Endothelial cell of umbilical vein (primary cell): Measurements from ENCODE around the gene B9D2. TPM values are rescaled to one million over a fixed set of nuclear protein-coding genes. Genes with fewer than 3 reads are reported as not detected.

Experiments
- BruUV-seq: library from RNA; stranded (reverse); fragments of 400-500 nt; replicated peaks from 2 replicates; lab custom pipeline; 2021; lab: Mats Ljungman, UMichigan
- CTCF ChIA-PET: fragments of 300-600, 350-600 bp; sonication (Branson Sonifier 250); formaldehyde crosslinking; loops from one replicate; lab custom pipeline; 2021; ENCODE audit warnings: antibody characterized with exemption, inconsistent platforms; lab: Charles Lee
- POLR2A ChIA-PET: fragments of 300-600, 350-600 bp; sonication (Branson Sonifier 250); formaldehyde crosslinking; loops from one replicate; lab custom pipeline; 2021; ENCODE audit warnings: antibody characterized with exemption, inconsistent platforms; lab: Charles Lee
- DNase-seq: peaks from one replicate; pipeline ENCODE4 v3.0.0-alpha.2; 2011; ENCODE audit warnings: low read depth, low spot score
- FAIRE-seq: peaks from 2 replicates; lab custom pipeline; 2011; peaks lifted over from hg19 to GRCh38; lab: Jason Lieb, UNC
- H2AFZ ChIP-seq: 2 replicates; pipeline ENCODE4 v1.6.0; 2012; ENCODE audit warnings: low read depth, low read length, control low read depth, inconsistent platforms
- H3K27ac ChIP-seq: 2 replicates; pipeline ENCODE4 v1.5.1; 2011; ENCODE audit warnings: low read depth, mild to moderate bottlenecking, control low read depth, low read length, moderate library complexity; ENCODE audit not compliant: insufficient read depth
- H3K27me3 ChIP-seq, 2 experiments: 2 replicates each; pipeline versions ENCODE4 v1.6.0 to v1.6.1; 2011; ENCODE audit warnings: low read length in 2 of 2, mixed read lengths in 1 of 2; ENCODE audit not compliant: control insufficient read depth in 2 of 2, insufficient read depth in 2 of 2
- H3K36me3 ChIP-seq, 2 experiments: 2 replicates in 1 of 2; 3 replicates in 1 of 2; pipeline ENCODE4 v1.5.1; 2011; ENCODE audit warnings: low read length in 2 of 2, mild to moderate bottlenecking in 1 of 2, moderate library complexity in 1 of 2; ENCODE audit not compliant: control insufficient read depth in 2 of 2, insufficient read depth in 2 of 2; ENCODE audit errors: extremely low read depth in 1 of 2
- H3K4me1 ChIP-seq: 3 replicates; pipeline ENCODE4 v1.5.1; 2011; ENCODE audit warnings: mild to moderate bottlenecking, low read length; ENCODE audit not compliant: control insufficient read depth, insufficient read depth; ENCODE audit errors: extremely low read depth
- H3K4me2 ChIP-seq: 2 replicates; pipeline ENCODE4 v1.6.1; 2011; ENCODE audit warnings: low read length, control low read depth, mixed read lengths; ENCODE audit not compliant: insufficient read depth
- H3K4me3 ChIP-seq, 3 experiments: fragments of 200-600 bp in 1 of 3; sonication (generic), shearing (Covaris generic) in 1 of 3; replicated peaks in 1 of 3; 2 replicates each; pipeline ENCODE4 v1.5.1; 2011 to 2016; ENCODE audit warnings: control low read depth in 3 of 3, low read length in 3 of 3, mild to moderate bottlenecking in 2 of 3, inconsistent platforms in 1 of 3, low read depth in 1 of 3, moderate library complexity in 1 of 3; ENCODE audit not compliant: insufficient read depth in 1 of 3
- H3K79me2 ChIP-seq: 2 replicates; pipeline ENCODE4 v1.6.0; 2012; ENCODE audit warnings: low read length, inconsistent platforms; ENCODE audit not compliant: control insufficient read depth, insufficient read depth
- H3K9ac ChIP-seq: replicated peaks from 2 replicates; pipeline ENCODE3; 2011; ENCODE audit warnings: low read length, control low read depth; ENCODE audit not compliant: insufficient read depth; ENCODE audit errors: extremely low read depth
- H3K9me1 ChIP-seq: replicated peaks from 3 replicates; pipeline ENCODE4 v1.6.0; 2011; ENCODE audit warnings: mild to moderate bottlenecking, low read length; ENCODE audit not compliant: control insufficient read depth, insufficient read depth; ENCODE audit errors: extremely low read depth
- H3K9me3 ChIP-seq: replicated peaks from 2 replicates; pipeline ENCODE4 v1.5.1; 2012; ENCODE audit warnings: low read length, inconsistent platforms; ENCODE audit not compliant: control insufficient read depth, insufficient read depth
- H4K20me1 ChIP-seq: replicated peaks from 2 replicates; pipeline ENCODE3; 2011; ENCODE audit warnings: mild to moderate bottlenecking, low read length; ENCODE audit not compliant: control insufficient read depth, insufficient read depth; ENCODE audit errors: extremely low read depth
- FOS ChIP-seq: IDR thresholded peaks from 2 replicates; pipeline ENCODE4 v1.6.1; 2011; ENCODE audit warnings: mild to moderate bottlenecking, low read length, moderate library complexity, borderline replicate concordance; ENCODE audit not compliant: insufficient read depth
- GATA2 ChIP-seq: IDR thresholded peaks from 2 replicates; pipeline ENCODE4 v1.7.0; 2011; ENCODE audit warnings: low read depth, mild to moderate bottlenecking, moderate library complexity, mixed read lengths, low read length; ENCODE audit not compliant: insufficient read length, insufficient read depth
- JUN ChIP-seq: IDR thresholded peaks from 2 replicates; pipeline ENCODE4 v1.6.1; 2011; ENCODE audit warnings: borderline replicate concordance, low read depth; ENCODE audit not compliant: insufficient read length, insufficient read depth
- MYC ChIP-seq: IDR thresholded peaks from one replicate; pipeline ENCODE4 v1.6.1; 2011; ENCODE audit warnings: mild to moderate bottlenecking, low read depth, low read length
- POLR2AphosphoS5 ChIP-seq: IDR thresholded peaks from 2 replicates; pipeline ENCODE4 v1.6.1; 2012; ENCODE audit warnings: low read depth, mild to moderate bottlenecking, control low read depth, low read length, moderate library complexity; ENCODE audit not compliant: insufficient read depth
- dilution Hi-C: fragments of 300-500 bp; cut with MboI; formaldehyde crosslinking; loops from one replicate; pipeline ENCODE4 v1.15.0; 2019; ENCODE audit warnings: low sequenced_read_pairs; ENCODE audit not compliant: extremely low pct_ligation_motif_present
- intact Hi-C: fragments of 100-400 bp; cut with micrococcal nuclease; formaldehyde crosslinking; loops from one replicate; pipeline ENCODE4 v1.10.0; 2022
- polyA plus RNA-seq, 4 experiments: library from polyadenylated mRNA; depleted of rRNA in 3 of 4; stranded (reverse) in 3 of 4; unstranded in 1 of 4; fragments of >200 nt; gene quantifications; 2 replicates each; pipeline versions ENCODE4 v1.2.1 to v1.2.3, GENCODE V29; 2011 to 2012; ENCODE audit warnings: missing spikeins in 1 of 4
- total RNA-seq: library from RNA; stranded (reverse); gene quantifications from 2 replicates; pipeline ENCODE4 v1.2.3, GENCODE V29; 2021
- TF ChIP-seq, protein P1 (sequence below), 2 donors: IDR thresholded peaks; 1 replicate in 1 of 2; 2 replicates in 1 of 2; pipeline ENCODE4 v1.5.1; 2011; ENCODE audit warnings: low read length in 2 of 2, mild to moderate bottlenecking in 2 of 2, moderate library complexity in 2 of 2, control low read depth in 1 of 2, inconsistent platforms in 1 of 2, low read depth in 1 of 2; ENCODE audit not compliant: insufficient read depth in 1 of 2; ENCODE audit errors: extremely low read depth in 1 of 2

Gene B9D2
- total and polyA plus RNA-seq, 2 donors (not counting 3 experiments of a cell fraction or from before 2014, with no cell fraction given): 12.2 to 23.9 TPM

DNA sequence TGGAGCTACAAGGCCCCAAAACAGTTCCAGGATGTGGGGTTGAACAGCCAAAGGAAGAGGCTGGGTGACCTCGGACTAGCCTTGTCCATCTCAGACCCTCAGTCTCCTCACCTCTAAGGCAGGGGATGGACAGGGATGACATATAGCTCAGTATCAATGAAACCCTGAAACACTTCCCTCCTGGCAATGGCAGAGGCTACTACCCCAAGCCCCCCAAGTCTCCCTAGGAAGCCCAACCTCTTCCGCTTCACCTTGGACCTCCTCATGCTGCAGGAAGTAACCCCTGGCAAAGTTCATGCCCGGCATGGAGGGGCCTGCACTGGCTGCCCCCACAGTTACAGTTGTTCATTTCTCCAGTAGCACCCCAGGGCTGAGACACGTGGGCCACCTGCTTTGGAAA, 43.4 kb downstream of the B9D2 start:
- Histone ChIP-seq H3K27me3 (no peaks in the 10 kb centered on the region), H3K9me1 (no peaks in the 10 kb centered on the region), H3K79me2 (no peaks in the 10 kb centered on the region), H3K4me3 (no peak overlapping the region), H3K9ac (no peak overlapping the region), H4K20me1 (no peaks in the 10 kb centered on the region), H3K27ac (no peak overlapping the region), H3K4me1 (peaks cover 34% of the 10 kb centered on the region), H2AFZ (no peak overlapping the region), H3K9me3 (no peaks in the 10 kb centered on the region), H3K4me2 (no peak overlapping the region), H3K36me3 (peaks cover 8 to 39% of the 10 kb centered on the region in 2 experiments)
- POLR2A ChIA-PET: no interaction called here
- CTCF ChIA-PET: interaction anchor here (0.9 to 3.6 kb wide), 4 partner anchors 12 to 116 kb away, joined by 3 to 65 read pairs (median 6); partner anchors contain the start of gene TGFB1
- dilution Hi-C loops: no loop called here
- intact Hi-C loops: loop anchor here (5.0 kb wide), 2 partner anchors 98 to 252 kb away; no protein-coding TSS in a partner anchor
- BruUV-seq: no TSS peak
- DNase-seq (no peak), FAIRE-seq (no peak)
- no peak for TF ChIP-seq POLR2AphosphoS5
- TF ChIP-seq GATA2: no peak
- TF ChIP-seq FOS: no peak
- TF ChIP-seq, protein P1, sequence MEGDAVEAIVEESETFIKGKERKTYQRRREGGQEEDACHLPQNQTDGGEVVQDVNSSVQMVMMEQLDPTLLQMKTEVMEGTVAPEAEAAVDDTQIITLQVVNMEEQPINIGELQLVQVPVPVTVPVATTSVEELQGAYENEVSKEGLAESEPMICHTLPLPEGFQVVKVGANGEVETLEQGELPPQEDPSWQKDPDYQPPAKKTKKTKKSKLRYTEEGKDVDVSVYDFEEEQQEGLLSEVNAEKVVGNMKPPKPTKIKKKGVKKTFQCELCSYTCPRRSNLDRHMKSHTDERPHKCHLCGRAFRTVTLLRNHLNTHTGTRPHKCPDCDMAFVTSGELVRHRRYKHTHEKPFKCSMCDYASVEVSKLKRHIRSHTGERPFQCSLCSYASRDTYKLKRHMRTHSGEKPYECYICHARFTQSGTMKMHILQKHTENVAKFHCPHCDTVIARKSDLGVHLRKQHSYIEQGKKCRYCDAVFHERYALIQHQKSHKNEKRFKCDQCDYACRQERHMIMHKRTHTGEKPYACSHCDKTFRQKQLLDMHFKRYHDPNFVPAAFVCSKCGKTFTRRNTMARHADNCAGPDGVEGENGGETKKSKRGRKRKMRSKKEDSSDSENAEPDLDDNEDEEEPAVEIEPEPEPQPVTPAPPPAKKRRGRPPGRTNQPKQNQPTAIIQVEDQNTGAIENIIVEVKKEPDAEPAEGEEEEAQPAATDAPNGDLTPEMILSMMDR (IDR thresholded peaks at IDR 0.05; ENCODE audit: extremely low read depth in 1 of 2, insufficient read depth in 1 of 2, low read depth in 1 of 2, low read length in 2 of 2): no peak
- no peak for TF ChIP-seq MYC
- TF ChIP-seq JUN: no peak
